Calu3 (cell line): ENCODE measurements around the gene ARHGAP15. TPM values are rescaled to one million over a fixed set of nuclear protein-coding genes. Genes with fewer than 3 reads are reported as not detected.

ENCODE experiments used
- BruUV-seq: library from RNA; stranded (reverse); fragments of 400-500 nt; replicated peaks from 2 replicates; lab custom pipeline; 2021; lab: Mats Ljungman, UMichigan
- CTCF ChIA-PET: fragments of 300-600 bp; sonication (Branson Sonifier 250); formaldehyde crosslinking; loops from one replicate; lab custom pipeline; 2022; ENCODE audit warnings: antibody characterized with exemption; lab: Charles Lee
- DNase-seq: peaks from one replicate; pipeline ENCODE4 v3.0.0; 2022
- H3K27ac Mint-ChIP-seq: one replicate; pipeline ENCODE4 v1.8.0; 2022; ENCODE audit warnings: mixed read lengths; ENCODE audit not compliant: unreplicated experiment
- H3K27me3 Mint-ChIP-seq: one replicate; pipeline ENCODE4 v1.8.0; 2022; ENCODE audit warnings: mixed read lengths; ENCODE audit not compliant: unreplicated experiment
- H3K36me3 Mint-ChIP-seq: one replicate; pipeline ENCODE4 v1.8.0; 2022; ENCODE audit warnings: mild to moderate bottlenecking, moderate library complexity, mixed read lengths; ENCODE audit not compliant: insufficient read depth, unreplicated experiment
- H3K4me1 Mint-ChIP-seq: one replicate; pipeline ENCODE4 v1.8.0; 2022; ENCODE audit warnings: mild to moderate bottlenecking, low read depth, mixed read lengths; ENCODE audit not compliant: unreplicated experiment
- H3K4me3 Mint-ChIP-seq: one replicate; pipeline ENCODE4 v1.8.0; 2022; ENCODE audit warnings: mild to moderate bottlenecking, low read depth, moderate library complexity, mixed read lengths; ENCODE audit not compliant: unreplicated experiment
- H3K9me3 Mint-ChIP-seq: one replicate; pipeline ENCODE4 v1.8.0; 2022; ENCODE audit warnings: low read depth, mixed read lengths; ENCODE audit not compliant: unreplicated experiment
- CTCF ChIP-seq: fragments of 200-600 bp; IDR thresholded peaks from one replicate; pipeline ENCODE4 v1.8.0; 2022; ENCODE audit warnings: antibody characterized with exemption; ENCODE audit not compliant: unreplicated experiment
- intact Hi-C: fragments of 100-400 bp; cut with micrococcal nuclease; formaldehyde crosslinking; loops from one replicate; pipeline ENCODE4 v1.10.0; 2022; ENCODE audit not compliant: unreplicated experiment
- total RNA-seq: library from RNA; stranded (reverse); gene quantifications from 2 replicates; pipeline ENCODE4 v1.2.3, GENCODE V29; 2022

The ARHGAP15 gene
- total RNA-seq, 1 experiment from 2014 or later = not detected

- intact Hi-C loops = no loop called here
- Mint-ChIP-seq H3K4me1 (peaks cover 8% of the 10 kb centered on the region), H3K27me3 (no peaks in the 10 kb centered on the region), H3K36me3 (no peaks in the 10 kb centered on the region), H3K9me3 (no peaks in the 10 kb centered on the region), H3K27ac (no peak overlapping the region), H3K4me3 (no peak overlapping the region)
- no peak for TF ChIP-seq CTCF
- CTCF ChIA-PET = no interaction called here
- no TSS peak for BruUV-seq
- no peak for DNase-seq
Measured at GRCh38 chr2:143345887-143346787, 216.9 kb downstream of the ARHGAP15 start.

GRCh38 chr2:143347271-143347695, 218.1 kb downstream of the ARHGAP15 start:
- Mint-ChIP-seq H3K27me3 (no peaks in the 10 kb centered on the region), H3K36me3 (no peaks in the 10 kb centered on the region), H3K9me3 (no peaks in the 10 kb centered on the region), H3K4me1 (peaks cover 8% of the 10 kb centered on the region), H3K27ac (no peak overlapping the region), H3K4me3 (no peak overlapping the region)
- no peak for TF ChIP-seq CTCF
- no peak for DNase-seq
- no TSS peak for BruUV-seq
- intact Hi-C loops = no loop called here
- CTCF ChIA-PET = no interaction called here

- no peak for TF ChIP-seq CTCF
- intact Hi-C loops = no loop called here
- H3K27ac Mint-ChIP-seq = no peak overlapping the region
- H3K9me3 Mint-ChIP-seq = no peaks in the 10 kb centered on the region
- H3K4me3 Mint-ChIP-seq = no peak overlapping the region
- H3K36me3 Mint-ChIP-seq = no peaks in the 10 kb centered on the region
- H3K4me1 Mint-ChIP-seq = peaks cover 8% of the 10 kb centered on the region
- CTCF ChIA-PET = no interaction called here
- BruUV-seq = no TSS peak
- H3K27me3 Mint-ChIP-seq = no peaks in the 10 kb centered on the region
- no peak for DNase-seq
Measured at GRCh38 chr2:143347901-143348414, 218.7 kb downstream of the ARHGAP15 start.

GRCh38 chr2:143354050-143354750, 225.0 kb downstream of the ARHGAP15 start:
- no peaks in the 10 kb centered on the region for H3K36me3 Mint-ChIP-seq
- DNase-seq = no peak
- no peak overlapping the region for H3K27ac Mint-ChIP-seq
- H3K27me3 Mint-ChIP-seq = no peaks in the 10 kb centered on the region
- no peaks in the 10 kb centered on the region for H3K9me3 Mint-ChIP-seq
- intact Hi-C loops = no loop called here
- no peak for TF ChIP-seq CTCF
- no peaks in the 10 kb centered on the region for H3K4me1 Mint-ChIP-seq
- H3K4me3 Mint-ChIP-seq = no peak overlapping the region
- no TSS peak for BruUV-seq
- CTCF ChIA-PET = no interaction called here
